ENCODE results near the gene GTPBP3. TPM values are rescaled to one million over a fixed set of nuclear protein-coding genes. Genes with fewer than 3 reads are reported as not detected.
"Not testable (repeated sequence)": the region's sequence is repeated elsewhere in the genome, so short reads cannot be mapped to it uniquely, and the experiment has no call there.

Gene GTPBP3
- total RNA-seq, 6 experiments from 2014 or later = 9.2 to 14.7 (median 13.0) TPM

DNA sequence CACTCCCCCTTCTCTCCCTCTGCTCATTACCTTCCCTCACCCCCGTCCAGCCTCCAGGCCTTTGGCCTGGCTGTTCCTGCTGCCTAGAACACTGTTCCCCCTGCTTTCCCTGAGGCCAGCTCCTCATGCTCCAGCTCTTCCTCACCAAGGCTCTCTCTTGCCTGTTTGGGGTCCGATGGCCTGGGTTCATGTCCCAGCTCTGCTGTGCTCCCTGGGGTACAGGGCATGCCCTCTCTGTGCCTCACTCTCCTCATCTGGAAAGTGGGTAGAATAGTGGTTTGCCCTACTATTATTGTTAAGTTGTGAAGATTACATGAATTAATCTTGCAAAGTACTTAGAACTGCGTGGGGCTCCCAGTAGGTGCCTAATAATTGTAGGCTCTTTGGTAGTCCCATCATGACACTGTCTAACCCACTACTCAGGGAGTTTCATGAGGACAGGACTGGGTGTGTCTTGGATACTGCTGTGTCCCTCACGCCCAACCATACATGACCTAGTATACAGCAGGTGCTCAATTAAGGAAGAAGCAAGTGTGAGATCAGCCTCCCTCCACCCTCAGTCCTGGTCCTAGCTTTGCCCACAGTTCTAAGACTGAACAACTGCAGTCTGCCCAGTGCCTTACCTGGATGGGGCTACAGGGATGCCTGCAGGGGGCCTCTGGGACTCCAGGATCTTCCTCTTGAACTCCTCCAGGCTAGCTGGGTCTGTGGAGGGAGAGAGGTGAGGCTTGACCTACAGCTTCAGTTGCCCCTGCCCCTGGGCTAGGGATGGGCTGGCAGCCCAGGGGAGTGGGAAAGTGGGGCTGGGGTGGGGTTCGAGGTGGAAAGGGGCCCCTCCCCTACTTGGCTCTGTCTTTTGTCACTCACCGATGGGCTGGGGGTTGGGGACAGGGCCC lies 22.8 kb downstream of the GTPBP3 start:
- Mint-ChIP-seq H3K27me3 (ENCODE audit: insufficient read depth) (peaks cover 14% of the 10 kb centered on the region), H3K9me3 (no peaks in the 10 kb centered on the region), H3K36me3 (ENCODE audit: low read depth) (no peaks in the 10 kb centered on the region), H3K4me3 (no peak overlapping the region), H3K27ac (no peak overlapping the region), H3K4me1 (ENCODE audit: low read depth) (no peaks in the 10 kb centered on the region)
- no peak for DNase-seq
- TF ChIP-seq, protein P1, sequence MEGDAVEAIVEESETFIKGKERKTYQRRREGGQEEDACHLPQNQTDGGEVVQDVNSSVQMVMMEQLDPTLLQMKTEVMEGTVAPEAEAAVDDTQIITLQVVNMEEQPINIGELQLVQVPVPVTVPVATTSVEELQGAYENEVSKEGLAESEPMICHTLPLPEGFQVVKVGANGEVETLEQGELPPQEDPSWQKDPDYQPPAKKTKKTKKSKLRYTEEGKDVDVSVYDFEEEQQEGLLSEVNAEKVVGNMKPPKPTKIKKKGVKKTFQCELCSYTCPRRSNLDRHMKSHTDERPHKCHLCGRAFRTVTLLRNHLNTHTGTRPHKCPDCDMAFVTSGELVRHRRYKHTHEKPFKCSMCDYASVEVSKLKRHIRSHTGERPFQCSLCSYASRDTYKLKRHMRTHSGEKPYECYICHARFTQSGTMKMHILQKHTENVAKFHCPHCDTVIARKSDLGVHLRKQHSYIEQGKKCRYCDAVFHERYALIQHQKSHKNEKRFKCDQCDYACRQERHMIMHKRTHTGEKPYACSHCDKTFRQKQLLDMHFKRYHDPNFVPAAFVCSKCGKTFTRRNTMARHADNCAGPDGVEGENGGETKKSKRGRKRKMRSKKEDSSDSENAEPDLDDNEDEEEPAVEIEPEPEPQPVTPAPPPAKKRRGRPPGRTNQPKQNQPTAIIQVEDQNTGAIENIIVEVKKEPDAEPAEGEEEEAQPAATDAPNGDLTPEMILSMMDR (IDR thresholded peaks at IDR 0.05) = no peak

DNA sequence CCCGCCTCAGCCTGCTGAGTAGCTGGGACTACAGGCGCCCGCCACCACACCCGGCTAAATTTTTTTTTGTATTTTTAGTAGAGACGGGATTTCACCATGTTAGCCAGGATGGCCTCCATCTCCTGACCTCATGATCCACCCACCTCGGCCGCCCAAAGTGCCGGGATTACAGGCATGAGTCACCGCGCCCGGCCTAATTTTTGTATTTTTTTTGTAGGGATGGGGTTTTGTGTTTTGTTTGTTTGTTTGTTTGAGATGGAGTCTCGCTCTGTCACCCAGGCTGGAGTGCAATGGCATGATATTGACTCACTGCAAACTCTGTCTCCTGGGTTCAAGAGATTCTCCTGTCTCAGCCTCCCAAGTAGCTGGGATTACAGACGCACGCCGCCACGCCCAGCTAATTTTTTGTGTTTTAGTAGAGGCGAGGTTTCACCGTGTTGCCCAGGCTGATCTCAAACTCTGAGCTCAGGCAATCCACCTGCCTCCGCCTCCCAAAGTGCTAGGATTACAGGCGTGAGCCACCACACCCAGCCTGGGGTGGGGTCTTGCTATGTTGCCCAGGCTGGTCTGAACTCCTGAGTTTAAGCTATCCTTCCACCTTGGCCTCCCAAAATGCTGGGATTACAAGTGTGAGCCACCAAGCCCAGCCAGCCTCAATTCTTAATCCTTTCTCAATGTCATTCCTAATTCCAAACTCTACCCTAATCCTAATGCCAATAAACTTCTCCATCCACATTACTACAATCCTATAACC lies 26.7 kb downstream of the GTPBP3 start:
- H3K4me1 Mint-ChIP-seq (ENCODE audit: low read depth); H3K9me3 Mint-ChIP-seq; H3K27ac Mint-ChIP-seq; H3K36me3 Mint-ChIP-seq (ENCODE audit: low read depth); H3K4me3 Mint-ChIP-seq; DNase-seq: not testable (repeated sequence)
- peaks cover 26% of the 10 kb centered on the region for H3K27me3 Mint-ChIP-seq (ENCODE audit: insufficient read depth)

DNA sequence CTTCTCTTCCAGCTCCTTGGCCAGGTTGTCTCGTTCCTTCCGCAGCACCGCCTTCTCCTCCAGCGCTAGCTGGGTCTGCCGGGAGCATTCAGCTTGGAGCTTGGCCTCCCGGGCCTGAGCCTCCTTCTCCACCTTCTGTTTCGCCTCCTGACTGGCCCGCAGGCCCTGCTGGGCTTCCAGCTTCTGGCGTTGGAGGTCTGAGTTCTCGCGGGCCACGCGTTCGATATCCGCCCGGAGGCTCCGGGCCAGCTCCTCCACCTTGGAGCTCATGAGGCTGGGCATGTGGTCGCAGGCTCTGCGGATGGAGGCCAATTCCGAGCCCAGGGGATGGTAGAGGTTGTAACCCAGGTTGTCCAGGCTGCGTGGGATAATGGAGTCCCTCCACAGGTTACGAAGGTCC lies 28.0 kb downstream of the GTPBP3 start:
- no peak overlapping the region for H3K27ac Mint-ChIP-seq
- TF ChIP-seq, protein P1 (IDR thresholded peaks at IDR 0.05) = no peak
- no peak overlapping the region for H3K4me3 Mint-ChIP-seq

DNA sequence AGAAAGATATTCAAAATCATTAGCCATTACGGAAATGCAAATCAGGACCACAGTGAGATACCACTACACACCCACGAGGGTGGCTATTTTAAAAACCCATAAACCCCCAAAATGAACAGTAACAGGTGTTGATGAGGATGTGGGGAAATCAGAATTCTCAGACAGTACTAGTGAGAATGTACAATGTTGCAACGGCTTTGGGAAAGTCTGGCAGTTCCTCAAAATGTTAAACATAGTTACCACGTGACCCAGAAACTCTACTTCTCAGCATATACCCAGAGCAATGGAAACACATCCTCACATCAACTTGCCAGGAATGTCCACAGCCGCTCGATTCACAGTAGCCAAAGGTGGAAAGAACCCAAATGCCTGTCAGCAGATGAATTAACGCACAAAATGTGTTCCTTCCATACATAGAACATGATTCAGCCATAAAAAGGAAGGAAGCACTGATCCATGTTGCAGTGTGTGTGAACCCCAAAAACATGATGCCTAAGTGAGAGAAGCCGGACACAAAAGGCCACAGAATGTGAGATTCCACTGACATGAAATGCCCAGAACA lies 32.8 kb downstream of the GTPBP3 start:
- H3K27ac Mint-ChIP-seq = no peak overlapping the region
- no peak for DNase-seq
- H3K4me1 Mint-ChIP-seq (ENCODE audit: low read depth) = peaks cover 7% of the 10 kb centered on the region; the same call in 1 of the 2 replicates
- TF ChIP-seq, protein P1 (IDR thresholded peaks at IDR 0.05) = no peak
- H3K36me3 Mint-ChIP-seq (ENCODE audit: low read depth) = no peaks in the 10 kb centered on the region
- no peak overlapping the region for H3K4me3 Mint-ChIP-seq
- H3K9me3 Mint-ChIP-seq = no peaks in the 10 kb centered on the region
- H3K27me3 Mint-ChIP-seq (ENCODE audit: insufficient read depth) = peaks cover 14% of the 10 kb centered on the region

More for the DNA sequence above, 28.0 kb downstream of the GTPBP3 start:
- no peak for DNase-seq
- Mint-ChIP-seq H3K27me3 (ENCODE audit: insufficient read depth) (peaks cover 25% of the 10 kb centered on the region), H3K4me1 (ENCODE audit: low read depth) (peaks cover 5% of the 10 kb centered on the region; the same call in 1 of the 2 replicates), H3K9me3 (no peaks in the 10 kb centered on the region), H3K36me3 (ENCODE audit: low read depth) (no peaks in the 10 kb centered on the region)

DNA sequence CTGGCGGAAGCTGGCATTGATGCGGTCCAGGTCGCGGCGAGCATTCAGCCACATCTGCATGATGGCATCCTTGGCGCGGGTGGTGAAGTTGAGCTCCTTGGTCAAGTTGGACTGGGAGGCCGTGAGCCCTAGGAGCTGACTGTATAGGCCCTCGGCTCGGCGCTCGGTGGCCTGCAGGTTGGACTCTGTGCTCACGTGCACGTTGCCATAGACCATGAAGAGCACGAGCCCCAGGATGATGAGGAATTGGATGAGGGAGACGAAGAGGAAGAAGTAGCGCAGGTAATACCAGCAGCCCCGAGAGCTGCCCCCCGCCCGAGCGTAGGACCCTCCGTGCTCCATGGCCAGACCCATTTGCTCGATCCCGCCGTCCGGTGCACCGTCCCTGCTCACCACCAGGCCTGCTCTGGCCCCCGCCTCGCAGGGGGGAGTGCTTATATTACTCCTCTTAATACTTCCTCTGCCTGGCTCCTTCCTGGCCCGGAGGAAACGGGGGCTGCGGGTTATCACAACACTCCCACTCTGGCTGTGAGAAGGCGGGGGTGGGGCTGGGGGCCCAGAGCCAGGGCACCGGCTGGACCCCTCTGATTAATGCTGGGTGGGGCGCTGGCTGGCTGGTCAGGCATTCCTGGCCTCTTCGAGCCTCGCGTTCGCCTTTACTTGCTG lies 39.7 kb downstream of the GTPBP3 start, which contains the start of gene PLVAP:
TSS of gene PLVAP (minus strand) at position 408 of the 666 bp plus-strand sequence. CDS start at position 354, 54 bp downstream.
- no peak for DNase-seq
- no peak within 1 kb of the TSS for H3K4me3 Mint-ChIP-seq
- no peak within 1 kb of the TSS for H3K27ac Mint-ChIP-seq

More for the DNA sequence above, 39.7 kb downstream of the GTPBP3 start, which contains the start of gene PLVAP:
- Mint-ChIP-seq H3K9me3 (no peaks in the 10 kb centered on the region), H3K4me1 (ENCODE audit: low read depth) (no peaks in the 10 kb centered on the region), H3K36me3 (ENCODE audit: low read depth) (peaks cover 7% of the 10 kb centered on the region; the same call in 1 of the 2 replicates), H3K27me3 (ENCODE audit: insufficient read depth) (peaks cover 16% of the 10 kb centered on the region)
- TF ChIP-seq, protein P1 (IDR thresholded peaks at IDR 0.05) = no peak

Measured in HFFc6 (cell line).